Islet precursor cell (in vitro differentiated cells): ENCODE measurements around the gene FAAP20.
A peak's percentile ranks its signal among the peaks of the same experiment; 100 is the strongest.

ENCODE experiments used
- DNase-seq: peaks from one replicate; pipeline ENCODE4 v3.0.0-alpha.2; 2018

Gene FAAP20

DNA sequence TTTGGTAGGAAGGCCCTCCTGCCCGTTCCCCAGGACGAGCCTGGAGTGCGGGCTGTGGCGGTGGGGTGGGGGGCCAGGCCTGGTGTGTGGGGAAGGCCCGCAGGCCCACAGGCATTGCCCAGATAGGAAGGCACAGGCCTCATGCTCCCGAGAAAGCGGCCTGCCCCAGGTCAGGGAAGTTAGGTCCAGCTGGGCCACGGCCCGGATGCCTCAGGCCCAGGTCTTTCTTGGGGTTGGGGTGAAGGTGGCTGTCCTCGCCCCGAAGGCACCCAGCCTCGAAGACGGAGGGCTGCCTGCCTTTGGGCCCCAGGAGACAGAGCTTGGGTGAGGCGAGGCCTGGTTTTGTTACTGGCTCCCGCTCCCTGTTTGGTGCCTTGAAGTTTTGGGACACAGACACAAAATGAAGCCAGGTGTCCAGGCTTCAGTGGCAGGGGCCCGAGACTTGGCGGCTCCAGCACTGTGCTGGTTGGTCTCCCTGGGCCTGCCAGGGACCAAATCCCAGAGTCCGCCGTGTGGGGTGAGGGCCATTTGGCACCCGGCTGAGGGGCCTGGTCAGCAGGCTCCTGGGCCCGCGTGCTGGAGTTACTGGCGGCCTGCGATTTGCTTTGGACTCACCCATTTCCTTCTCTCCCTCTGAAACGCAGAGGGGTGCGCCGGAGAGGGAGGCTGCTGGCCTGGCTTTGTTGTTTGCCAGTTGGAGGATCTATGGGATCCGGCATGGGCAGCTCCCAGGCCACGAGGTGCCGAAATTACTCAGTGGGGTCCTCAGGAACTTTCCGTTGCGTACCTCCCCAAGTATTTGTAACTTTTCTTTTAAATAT, 35.5 kb upstream of the FAAP20 start:
- no peak for DNase-seq

DNA sequence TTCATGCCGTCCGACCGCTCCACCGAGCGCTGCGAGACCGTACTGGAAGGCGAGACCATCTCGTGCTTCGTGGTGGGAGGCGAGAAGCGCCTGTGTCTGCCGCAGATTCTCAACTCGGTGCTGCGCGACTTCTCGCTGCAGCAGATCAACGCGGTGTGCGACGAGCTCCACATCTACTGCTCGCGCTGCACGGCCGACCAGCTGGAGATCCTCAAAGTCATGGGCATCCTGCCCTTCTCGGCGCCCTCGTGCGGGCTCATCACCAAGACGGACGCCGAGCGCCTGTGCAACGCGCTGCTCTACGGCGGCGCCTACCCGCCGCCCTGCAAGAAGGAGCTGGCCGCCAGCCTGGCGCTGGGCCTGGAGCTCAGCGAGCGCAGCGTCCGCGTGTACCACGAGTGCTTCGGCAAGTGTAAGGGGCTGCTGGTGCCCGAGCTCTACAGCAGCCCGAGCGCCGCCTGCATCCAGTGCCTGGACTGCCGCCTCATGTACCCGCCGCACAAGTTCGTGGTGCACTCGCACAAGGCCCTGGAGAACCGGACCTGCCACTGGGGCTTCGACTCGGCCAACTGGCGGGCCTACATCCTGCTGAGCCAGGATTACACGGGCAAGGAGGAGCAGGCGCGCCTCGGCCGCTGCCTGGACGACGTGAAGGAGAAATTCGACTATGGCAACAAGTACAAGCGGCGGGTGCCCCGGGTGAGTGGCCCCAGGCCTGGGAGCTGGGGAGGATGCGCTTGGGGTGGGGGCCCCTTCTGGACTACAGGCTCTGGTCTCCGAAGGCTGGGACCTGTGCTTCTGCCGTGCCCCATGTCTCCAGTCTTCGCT, 34.7 kb upstream of the FAAP20 start:
- DNase-seq = no peak

DNA sequence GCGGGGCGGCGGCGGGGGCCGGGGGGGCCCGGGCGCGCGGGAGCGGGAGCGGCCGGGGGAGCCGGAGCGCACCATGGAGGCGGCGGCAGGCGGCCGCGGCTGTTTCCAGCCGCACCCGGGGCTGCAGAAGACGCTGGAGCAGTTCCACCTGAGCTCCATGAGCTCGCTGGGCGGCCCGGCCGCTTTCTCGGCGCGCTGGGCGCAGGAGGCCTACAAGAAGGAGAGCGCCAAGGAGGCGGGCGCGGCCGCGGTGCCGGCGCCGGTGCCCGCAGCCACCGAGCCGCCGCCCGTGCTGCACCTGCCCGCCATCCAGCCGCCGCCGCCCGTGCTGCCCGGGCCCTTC, 34.1 kb upstream of the FAAP20 start:
- no peak for DNase-seq

DNA sequence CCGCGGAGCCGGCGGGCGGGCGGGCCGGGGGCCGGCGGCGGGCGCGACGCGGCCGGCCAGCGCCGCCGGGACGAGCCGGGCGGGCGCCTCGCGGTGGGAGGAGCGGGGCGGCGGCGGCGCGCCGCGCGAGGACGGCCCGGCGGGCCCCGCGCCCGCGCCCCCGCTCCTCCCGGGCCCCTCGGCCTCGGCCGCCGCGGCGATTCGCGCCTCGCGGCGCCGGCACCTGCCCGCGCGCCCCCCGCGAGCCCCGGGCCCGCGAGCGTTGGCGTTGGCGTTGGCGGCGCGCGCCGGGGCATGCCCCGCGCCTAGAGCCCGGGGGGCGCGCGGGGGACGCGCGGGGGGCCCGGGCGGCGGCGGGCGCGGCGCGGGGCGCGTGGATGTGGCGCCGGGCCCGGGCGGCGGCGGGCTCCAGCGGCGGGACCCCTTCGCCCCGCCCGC, 33.6 kb upstream of the FAAP20 start, which contains the start of gene SKI:
TSS of gene SKI (plus strand) at position 163 of the 438 bp plus-strand sequence. CDS start 448 bp downstream, outside the sequence.
- no peak for DNase-seq

DNA sequence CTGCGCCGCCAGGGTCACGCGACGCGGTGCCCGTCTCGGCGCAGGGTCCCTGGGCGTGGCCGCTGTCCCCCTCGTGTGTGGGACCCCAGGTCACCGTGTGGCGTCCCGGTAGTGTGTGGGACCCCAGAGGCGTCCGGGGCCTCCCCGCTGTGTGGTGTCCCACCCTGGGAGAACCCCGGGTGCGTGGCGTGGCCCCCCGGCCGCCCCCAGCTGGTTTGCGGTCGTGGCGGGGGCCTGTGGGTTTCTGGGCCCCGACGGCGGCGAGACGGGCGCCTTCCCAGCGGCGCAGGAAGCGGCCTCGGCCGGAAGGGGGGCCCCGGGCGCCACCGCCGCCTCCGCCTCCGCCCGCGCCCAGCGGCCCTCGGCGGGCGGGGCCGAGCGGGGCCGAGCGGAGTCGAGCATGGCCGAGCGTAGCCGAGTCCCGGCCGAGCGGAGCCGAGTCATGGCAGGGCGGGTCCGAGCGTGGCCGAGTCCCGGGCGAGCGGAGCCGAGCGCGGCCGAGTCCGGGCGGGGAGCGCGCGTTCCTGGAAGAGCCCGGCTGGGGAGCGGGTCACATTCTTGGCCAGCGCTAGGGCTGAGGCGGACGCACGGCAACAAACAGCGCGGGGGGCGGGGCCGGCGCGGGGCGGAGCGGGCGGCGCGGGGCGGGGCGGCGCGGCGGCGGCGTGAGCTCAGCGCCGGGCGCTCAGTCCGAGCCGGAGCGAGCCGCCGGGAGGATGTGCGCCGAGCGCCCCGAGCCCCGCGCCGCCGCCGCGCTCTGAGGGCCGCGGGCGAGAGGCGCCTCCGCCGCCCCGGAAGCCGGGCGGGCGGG, 33.0 kb upstream of the FAAP20 start:
- peak; percentile 98 for DNase-seq

DNA sequence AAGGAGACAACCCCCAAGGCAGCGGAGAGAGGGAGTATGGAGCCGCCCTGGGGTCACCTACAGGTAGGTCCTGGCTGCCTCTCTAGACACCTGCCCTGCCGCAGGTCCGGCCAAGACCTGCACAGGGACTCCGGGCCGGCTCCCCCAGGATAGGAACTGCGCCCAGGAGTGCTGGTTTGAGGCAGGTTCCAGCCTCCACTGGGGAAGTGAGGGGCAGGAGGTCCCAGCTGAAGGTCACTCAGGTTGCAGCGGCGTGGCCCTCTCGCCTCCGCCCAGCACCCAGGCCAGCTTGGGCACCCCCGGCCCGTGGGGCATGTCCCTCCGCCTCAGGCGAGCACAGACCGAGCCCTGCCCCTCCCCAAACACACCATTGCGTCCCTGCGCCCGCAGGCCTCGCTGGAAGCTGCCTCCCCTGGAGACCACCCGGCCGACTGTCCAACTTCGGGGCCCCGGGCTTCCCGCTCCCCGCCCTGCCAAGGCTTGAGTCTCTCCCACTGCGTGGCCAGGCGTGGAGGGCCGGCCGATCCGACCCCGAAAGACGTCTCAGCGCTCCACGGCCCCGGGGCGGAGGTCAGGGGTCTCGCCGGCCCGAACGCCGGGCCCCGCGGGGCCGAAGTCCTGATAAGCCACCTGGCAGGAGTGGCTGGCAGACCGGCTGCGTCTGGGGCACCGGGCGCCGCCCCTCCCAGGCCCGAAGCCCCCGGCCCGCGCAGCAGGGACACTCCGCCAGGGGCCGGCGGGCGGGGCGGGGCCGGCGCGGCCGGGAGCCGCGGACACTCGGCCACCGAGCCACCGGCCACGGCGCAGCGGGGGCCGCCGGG, 32.2 kb upstream of the FAAP20 start:
- no peak for DNase-seq

DNA sequence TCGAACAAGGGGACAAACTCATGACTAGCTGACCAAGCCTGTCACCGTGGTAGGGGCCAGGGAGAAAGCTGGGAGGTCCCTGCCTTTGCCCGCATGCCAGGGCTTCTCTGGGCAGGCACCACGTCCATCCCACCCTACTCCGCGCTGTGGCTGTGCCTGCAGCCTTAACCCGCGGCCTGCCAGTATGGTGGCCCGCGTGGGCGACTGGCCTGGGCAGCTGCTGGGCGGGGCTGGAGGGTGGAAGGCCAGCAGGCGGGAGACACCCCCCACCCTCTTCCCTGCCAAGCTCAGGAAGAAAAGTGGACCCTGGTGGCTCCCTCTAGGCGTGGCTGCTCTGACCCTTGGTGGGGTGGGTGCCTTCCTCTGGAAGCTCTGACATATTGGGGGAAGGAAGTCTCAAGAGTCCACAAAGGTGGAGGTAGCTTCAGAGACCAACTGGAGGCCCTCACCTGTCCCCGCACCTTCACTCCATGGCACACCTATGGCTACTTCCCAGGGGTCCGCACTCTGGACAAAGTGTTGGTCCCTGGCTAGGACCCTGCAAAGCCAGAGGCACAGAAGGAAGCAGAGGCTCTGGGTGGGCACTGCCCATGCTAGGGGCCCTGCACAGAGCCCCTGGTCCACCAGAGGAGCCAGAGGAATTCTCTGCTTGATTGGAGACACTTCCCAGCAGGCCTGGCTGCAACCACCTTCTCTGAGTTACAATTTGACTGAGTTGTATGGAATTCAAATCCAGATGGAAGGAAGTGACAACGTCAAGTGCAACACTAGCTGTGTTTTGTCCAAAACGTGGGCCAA, 30.3 kb upstream of the FAAP20 start:
- DNase-seq = no peak

DNA sequence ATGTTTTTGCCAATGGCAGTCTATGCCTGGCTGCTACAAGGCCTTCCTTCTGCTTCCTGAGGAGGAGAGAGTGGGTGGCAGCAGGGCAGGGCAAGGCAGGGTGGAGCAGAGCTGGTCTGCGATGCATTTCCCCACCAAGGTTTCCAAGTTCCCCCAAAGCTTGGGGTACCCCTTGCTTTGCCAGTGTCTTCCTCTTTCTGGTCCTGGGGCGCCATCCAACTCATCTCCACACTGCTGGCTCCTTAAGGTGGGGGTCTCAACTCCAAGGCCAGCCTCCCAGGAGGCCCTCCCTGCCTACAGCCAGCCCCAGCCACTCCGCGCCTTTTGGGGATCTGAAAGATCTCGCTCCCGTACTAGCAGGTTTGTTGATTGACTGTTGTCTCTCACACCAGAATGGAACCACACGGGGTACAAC, 29.6 kb upstream of the FAAP20 start:
- DNase-seq = no peak

DNA sequence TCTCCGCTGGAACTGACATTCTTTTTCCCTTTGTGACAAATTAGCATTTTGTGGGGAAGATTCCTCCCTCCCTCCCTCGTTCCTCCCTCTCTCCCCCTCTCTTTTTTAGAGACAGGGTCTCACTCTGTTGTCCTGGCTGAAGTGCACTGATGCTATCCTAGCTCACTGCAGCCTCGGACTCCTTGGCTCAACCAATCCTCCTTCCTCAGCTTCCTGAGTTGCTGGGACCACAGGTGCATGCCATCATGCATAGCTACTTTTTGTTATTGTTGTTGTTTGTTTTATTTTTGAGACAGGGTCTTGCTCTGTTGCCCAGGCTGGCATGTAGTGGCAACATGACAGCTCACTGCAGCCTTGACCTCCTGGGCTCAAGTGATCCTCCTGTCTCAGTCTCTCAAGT, 26.7 kb upstream of the FAAP20 start:
- DNase-seq = no peak

DNA sequence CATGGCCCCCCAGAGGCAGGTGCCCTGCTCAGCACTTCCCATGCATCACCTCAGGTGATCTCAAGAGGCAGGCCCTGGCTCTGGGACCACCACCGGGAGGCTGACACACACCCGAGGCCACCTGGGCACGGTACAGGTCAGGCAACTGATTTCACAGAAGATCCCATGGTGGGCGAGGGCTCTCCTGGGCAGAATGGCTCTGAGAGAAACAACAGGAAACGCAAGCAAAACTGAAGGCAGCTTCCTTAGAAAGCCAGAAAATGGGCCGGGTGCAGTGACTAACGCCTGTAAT, 22.1 kb upstream of the FAAP20 start:
- DNase-seq = no peak

DNA sequence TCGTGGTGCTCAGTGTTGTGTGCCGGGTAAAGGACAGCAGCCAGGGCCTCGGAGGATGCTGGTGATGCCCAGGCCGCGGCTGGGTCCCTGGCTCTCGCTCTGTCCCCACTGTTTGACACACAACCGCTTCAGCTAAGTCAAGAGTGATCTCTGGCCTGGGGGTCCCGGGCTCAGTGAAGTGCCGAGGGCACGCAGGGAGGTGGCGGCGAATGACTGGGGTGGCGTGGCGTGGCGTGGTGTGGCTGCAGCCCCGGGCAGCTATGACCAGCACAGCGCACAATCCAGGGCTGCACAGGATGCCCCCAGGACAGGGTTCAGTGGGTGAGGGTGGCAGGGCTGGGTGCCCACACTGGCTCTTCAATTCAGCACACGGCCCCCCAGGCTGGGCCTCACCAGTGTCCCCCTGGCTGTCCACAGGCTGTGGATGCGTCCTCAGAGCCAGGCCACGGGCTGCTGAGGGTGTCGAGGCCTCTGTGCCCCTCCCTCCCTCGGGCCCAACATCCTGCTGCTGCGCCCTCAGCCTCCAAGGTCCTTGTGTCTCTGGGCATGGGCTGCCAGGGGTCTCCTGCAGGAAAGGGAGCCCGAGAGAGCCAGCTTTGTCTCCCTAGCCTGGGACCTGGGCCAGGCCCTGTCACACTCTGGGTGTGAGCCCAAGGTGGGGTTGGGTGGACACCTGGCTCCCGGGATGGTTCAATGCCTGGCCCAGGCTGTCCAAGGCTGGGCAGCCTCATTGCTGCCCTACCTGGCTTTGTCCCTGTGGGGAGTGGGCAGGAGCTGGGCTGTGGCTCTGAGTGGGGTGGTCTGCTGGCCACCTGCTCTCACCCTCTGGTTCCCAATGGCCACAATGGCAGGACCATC, 21.6 kb upstream of the FAAP20 start:
- DNase-seq = no peak

DNA sequence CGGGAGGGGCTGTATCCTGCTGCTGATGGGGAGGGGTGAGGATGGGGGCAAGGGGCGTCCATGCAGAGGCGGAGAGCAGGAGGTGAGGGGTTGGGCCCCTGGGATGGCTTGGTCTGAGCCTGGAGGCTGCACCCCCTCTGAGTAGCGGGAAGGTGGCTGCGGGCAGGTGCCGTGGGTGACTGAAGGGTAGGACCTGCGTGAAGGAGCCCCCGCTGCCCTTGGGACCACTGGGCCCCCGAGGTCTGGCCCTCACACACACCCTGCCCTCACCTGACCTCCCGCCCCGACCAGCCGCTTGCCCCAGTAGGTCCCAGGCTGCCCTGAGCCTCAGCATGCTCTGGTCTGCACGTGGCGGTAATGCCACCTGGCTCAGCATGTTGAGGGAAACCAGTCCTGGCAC, 20.8 kb upstream of the FAAP20 start:
- no peak for DNase-seq

DNA sequence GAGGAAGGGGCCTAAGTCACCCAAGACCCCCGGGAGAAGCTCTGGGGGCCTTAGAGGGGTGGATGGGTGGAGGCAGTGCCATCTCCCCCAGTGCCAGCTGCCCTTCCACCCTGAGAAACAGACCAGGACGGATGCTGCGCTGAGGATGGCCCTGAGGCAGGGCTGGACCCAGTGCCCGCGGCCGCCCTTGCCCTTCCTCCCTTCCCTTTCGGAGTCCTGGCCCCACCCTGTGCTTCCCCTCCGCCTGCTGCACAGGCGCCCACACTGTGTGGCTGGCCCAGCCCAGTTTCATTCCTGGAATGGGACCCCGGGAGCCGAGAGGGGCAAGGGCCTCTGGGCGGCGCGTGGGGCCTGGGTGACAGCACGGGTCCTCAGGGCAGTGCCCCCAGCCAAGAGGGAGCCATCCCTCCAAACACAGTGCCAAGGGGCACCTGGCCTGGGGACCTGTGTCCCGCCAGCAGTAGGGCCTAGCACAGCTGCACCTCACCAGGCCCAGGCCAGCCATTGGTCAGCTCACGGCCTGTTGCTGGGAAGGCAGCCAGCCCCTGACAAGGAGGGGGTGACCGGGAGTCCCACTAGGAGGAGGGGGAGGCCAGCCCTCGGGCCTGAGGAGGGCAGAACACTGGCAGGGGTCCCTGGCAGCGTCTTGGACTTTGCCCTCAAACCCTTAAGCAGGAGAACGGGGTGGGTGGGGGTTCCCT, 20.1 kb upstream of the FAAP20 start:
- no peak for DNase-seq

DNA sequence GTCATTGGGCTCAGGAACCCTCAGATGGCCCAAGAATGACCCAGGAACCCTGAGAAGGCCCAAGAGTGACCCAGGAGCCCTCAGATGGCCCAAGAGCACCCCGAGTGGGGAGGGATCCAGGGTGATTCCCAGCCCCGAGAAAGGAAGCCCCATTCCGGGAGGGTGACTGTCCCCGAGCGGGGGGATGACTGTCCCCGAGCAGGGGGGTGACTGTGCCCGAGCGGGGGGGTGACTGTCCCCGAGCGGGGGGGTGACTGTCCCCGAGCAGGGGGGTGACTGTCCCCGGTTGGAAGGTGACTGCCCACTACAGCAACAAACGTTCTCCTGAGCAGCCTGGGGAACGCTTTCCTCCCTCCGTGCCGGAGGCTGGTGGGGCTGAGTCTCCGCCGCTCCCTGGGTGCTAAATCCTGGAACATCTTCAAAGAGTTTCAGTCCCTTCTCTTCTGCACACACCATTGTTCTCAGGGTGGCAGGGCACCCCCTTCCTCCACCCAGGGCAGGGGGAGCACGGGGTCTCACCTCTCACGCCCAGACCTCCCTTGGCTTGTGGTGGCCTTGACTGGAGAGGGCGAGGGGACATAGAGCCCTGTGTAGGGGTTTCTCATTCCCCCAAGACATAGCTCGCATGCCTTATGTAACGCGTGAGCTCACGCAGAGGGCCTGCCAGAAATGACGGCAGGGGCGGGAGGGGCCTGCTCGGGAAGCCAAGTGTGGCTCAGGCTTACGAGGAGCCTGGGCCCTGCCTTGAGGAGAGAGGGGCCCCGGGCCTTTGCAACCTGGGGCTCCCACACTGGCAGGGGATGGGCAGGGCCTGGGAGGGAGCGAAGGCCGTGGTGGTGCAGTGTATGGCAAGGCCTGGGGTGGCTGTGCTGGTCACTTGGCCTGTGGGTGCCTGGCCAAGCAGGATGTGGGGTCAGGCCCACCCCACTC, 19.3 kb upstream of the FAAP20 start:
- DNase-seq = no peak

DNA sequence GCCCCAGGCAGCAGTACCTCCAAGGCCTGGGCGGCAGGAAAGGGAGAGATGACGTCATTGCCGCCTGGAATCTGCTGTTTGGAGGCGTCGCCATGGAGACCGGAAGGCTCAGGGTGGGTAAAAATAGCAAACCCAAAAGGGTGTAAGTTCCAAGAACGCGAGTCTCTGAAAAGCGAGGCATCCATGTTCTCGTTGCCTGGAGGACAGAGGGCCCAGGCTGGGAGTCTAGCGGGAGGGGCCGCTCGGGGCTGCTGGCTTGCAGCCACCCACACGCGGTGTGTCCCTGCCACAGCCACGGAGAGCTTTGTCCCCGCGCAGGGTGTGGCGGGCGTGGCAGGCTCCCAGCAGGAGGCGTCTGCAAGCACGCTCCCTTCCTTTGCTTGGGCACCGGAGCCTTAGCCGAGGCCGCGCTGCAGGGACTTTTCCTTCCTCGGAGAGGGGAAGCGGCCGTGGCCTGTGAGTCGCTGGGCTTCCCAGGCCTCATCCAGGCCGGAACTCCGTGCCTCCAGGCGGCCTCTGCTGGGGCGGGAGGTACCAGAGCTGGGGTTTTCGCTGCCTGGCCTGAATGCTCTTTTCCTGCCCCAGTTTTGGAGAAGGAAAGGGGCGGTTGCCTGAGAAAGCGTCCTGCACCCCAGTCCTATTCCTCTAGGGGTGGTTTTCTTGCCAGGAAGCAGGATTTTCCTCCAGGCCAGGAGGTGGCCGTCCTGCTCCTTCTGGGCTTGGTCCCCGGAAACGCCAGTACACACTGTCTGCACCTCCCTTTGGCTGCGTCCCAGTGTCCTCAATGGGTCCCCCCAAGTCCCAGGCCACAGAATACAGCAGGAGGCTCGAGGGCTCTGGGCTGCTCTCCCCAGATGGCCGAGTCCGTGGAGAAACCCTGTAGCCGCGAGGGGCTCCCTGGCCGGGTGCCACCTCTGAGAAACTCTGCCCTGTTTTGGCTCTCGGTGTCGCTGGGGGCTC, 18.2 kb upstream of the FAAP20 start:
- DNase-seq = peak; percentile 97

DNA sequence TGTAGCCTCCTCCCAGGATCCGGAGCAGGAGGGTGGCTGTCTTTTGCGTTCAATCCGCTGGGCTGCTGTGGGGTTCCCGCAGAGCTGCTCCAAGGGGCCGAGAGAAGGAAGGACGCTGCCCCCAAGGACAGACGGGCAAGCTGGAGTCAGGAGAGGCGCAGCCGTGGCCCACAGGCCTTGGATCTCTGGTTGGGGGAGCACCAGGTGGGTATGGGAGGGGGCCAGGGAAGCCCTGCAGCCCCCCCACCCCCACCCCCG, 17.6 kb upstream of the FAAP20 start:
- DNase-seq = no peak

DNA sequence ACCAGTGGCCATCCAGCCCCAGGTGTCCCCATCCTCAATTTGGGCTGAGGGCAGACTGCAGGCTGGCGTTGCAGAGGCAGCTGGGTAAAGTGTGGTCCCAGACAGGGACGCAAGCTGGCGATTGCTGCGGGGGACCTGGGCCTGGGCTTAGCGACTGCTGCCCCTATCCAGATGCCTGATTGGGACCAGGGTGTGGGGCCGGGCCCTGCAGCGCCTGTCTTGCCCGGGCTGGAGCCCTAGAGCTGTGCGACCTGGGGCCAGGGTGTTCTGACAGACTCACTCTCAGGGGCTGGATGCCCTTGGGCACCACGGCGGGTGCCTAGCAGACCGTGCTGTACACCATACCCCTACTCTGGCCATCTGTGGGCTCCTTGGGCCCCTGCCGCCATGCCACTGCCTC, 16.2 kb upstream of the FAAP20 start:
- no peak for DNase-seq

DNA sequence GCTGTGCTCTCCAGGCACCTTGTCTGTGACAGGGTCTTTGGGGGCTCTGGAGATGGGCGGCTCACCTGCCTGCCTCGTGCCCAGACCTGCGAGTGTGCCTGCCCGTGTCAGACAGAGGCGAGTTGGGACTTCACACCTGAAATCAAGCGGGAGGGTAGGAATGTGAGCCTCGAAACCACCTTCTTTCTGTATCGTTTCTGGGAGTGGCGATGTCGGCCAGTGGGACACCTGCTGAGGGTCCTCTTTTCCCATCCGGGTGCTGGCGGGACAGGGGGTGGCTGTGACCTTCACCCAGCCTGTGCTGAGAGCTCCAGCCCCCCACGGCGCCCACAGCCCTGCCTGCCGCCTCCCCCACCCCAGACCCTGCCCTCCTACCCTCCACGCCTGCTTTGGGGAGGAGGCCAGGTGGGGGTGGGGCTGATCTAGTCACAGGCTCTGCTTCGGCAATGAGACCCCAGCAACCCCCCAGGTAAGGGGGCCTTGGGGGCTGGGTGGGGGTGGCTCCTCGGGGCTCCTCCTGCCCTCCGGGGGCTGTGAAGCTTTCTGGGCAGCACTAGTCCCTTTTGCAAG, 15.6 kb upstream of the FAAP20 start:
- no peak for DNase-seq
